ENCODE results near the gene EFHC2.

Gene EFHC2

DNA sequence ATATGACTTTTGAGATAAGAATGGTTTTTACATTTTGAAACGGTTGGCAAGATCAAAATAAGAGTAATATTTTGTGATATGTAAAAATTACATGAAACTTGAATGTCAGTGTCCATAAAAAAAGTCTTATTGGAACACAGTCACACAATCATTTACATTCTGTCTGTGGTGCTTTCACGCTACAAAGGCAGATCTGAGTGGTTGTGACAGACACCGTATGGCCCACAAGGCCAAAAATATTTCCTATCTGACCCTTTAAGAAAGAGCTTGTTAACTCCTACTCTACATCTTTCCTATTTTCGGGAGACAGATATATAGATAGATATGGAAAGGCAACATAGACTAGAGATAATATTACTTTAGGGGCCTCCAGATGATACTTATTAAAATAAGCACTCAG is 101.9 kb downstream of the EFHC2 start:
- Histone ChIP-seq H3K36me3 (replicated peaks; ENCODE audit: low read depth, low read length) (no peaks in the 10 kb centered on the region), H2AFZ (ENCODE audit: low read depth, low read length) (no peak overlapping the region), H3K27me3 (ENCODE audit: low read depth, low read length) (no peaks in the 10 kb centered on the region), H3K27ac (ENCODE audit: low read length) (no peak overlapping the region), H3K4me1 (ENCODE audit: low read length) (no peaks in the 10 kb centered on the region), H3K9ac (ENCODE audit: low read length) (no peak overlapping the region), H3K4me2 (ENCODE audit: low read length) (no peak overlapping the region), H3K79me2 (ENCODE audit: low read length) (no peaks in the 10 kb centered on the region), H3K4me3 (ENCODE audit: low read length) (no peak overlapping the region), H4K20me1 (ENCODE audit: insufficient read depth, low read length) (no peaks in the 10 kb centered on the region), H3K9me3 (ENCODE audit: insufficient read depth, low read length) (no peaks in the 10 kb centered on the region)
- TF ChIP-seq CTCF (IDR thresholded peaks at IDR 0.05; ENCODE audit: low read depth, low read length), result no peak
- TF ChIP-seq EZH2phosphoT487 (IDR thresholded peaks at IDR 0.05; ENCODE audit: low read depth), result no peak

DNA sequence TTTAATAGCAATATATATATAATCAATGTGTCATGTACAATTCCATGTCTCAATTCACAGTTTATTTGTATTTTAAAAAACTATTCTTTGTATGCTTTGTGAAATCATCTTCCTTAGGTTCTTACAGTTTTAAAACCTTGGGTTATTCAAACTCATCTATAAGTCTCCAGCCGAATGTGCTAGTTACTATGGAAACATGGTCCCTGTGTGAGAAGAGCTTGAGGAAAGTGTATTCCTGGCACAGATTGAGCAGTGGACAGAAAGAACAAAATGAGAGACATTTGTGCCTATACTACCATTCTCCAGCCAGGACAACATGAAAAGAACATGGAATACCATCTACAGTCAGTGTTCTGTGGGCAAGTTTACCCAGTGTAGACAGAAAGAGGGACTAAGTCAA is 103.4 kb downstream of the EFHC2 start:
- no peaks in the 10 kb centered on the region for H3K36me3 ChIP-seq (replicated peaks; ENCODE audit: low read depth, low read length)
- no peak for TF ChIP-seq CTCF (IDR thresholded peaks at IDR 0.05; ENCODE audit: low read depth, low read length)
- no peak for TF ChIP-seq EZH2phosphoT487 (IDR thresholded peaks at IDR 0.05; ENCODE audit: low read depth)
- no peak overlapping the region for H3K9ac ChIP-seq (ENCODE audit: low read length)
- no peaks in the 10 kb centered on the region for H3K27me3 ChIP-seq (ENCODE audit: low read depth, low read length)
- no peak overlapping the region for H3K27ac ChIP-seq (ENCODE audit: low read length)
- no peaks in the 10 kb centered on the region for H4K20me1 ChIP-seq (ENCODE audit: insufficient read depth, low read length)
- H3K4me2 ChIP-seq (ENCODE audit: low read length), result no peak overlapping the region
- H3K4me1 ChIP-seq (ENCODE audit: low read length), result no peaks in the 10 kb centered on the region
- H2AFZ ChIP-seq (ENCODE audit: low read depth, low read length), result no peak overlapping the region
- no peaks in the 10 kb centered on the region for H3K9me3 ChIP-seq (ENCODE audit: insufficient read depth, low read length)
- H3K79me2 ChIP-seq (ENCODE audit: low read length), result no peaks in the 10 kb centered on the region
- no peak overlapping the region for H3K4me3 ChIP-seq (ENCODE audit: low read length)

DNA sequence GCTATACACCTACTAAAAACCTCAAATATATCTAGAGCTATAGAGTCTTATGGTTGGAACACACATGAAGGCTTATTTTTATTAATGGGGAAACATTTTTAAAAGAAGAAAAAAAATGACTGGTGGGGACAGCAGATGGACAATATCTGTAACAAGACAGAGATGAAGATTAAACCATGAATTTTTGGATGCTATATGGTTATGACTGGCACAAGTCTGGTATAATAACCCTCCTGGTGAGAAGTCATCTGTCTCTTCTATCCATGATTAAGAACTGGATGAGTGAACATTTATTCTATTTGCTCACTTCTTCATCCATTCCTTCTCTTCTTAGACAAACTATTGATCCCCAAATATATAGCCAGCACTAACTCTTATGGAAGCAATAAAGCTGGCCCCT is 104.4 kb downstream of the EFHC2 start:
- H3K36me3 ChIP-seq (replicated peaks; ENCODE audit: low read depth, low read length), result no peaks in the 10 kb centered on the region
- H3K4me3 ChIP-seq (ENCODE audit: low read length), result no peak overlapping the region
- H3K27ac ChIP-seq (ENCODE audit: low read length), result no peak overlapping the region
- H3K4me1 ChIP-seq (ENCODE audit: low read length), result no peaks in the 10 kb centered on the region
- no peaks in the 10 kb centered on the region for H4K20me1 ChIP-seq (ENCODE audit: insufficient read depth, low read length)
- TF ChIP-seq EZH2phosphoT487 (IDR thresholded peaks at IDR 0.05; ENCODE audit: low read depth) (no peak), CTCF (IDR thresholded peaks at IDR 0.05; ENCODE audit: low read depth, low read length) (no peak)
- no peak overlapping the region for H2AFZ ChIP-seq (ENCODE audit: low read depth, low read length)
- H3K79me2 ChIP-seq (ENCODE audit: low read length), result no peaks in the 10 kb centered on the region
- H3K9ac ChIP-seq (ENCODE audit: low read length), result no peak overlapping the region
- no peak overlapping the region for H3K4me2 ChIP-seq (ENCODE audit: low read length)
- H3K27me3 ChIP-seq (ENCODE audit: low read depth, low read length), result no peaks in the 10 kb centered on the region
- no peaks in the 10 kb centered on the region for H3K9me3 ChIP-seq (ENCODE audit: insufficient read depth, low read length)

DNA sequence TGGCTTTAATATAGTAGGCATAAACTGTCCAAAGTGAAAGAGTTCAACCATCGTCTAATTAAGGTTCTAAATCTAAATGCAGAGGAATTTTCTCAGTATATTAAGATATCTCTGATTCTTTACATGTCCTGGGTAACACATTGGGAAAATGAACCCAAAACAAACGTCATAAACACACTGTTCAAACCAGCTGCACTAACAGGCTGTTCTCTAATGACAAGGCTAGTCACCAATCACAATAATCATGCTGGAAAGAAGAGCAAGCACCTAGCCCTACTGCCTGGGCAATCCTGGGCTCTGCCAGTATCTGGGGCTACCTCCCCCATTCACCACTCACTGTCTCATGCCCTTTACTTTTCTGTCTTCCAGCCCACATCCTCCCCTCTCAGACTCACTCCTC is 107.9 kb downstream of the EFHC2 start:
- Histone ChIP-seq H3K9ac (ENCODE audit: low read length) (no peak overlapping the region), H3K27me3 (ENCODE audit: low read depth, low read length) (no peaks in the 10 kb centered on the region), H3K4me1 (ENCODE audit: low read length) (no peaks in the 10 kb centered on the region), H3K79me2 (ENCODE audit: low read length) (no peaks in the 10 kb centered on the region), H3K4me3 (ENCODE audit: low read length) (no peak overlapping the region), H3K36me3 (replicated peaks; ENCODE audit: low read depth, low read length) (no peaks in the 10 kb centered on the region), H3K4me2 (ENCODE audit: low read length) (no peak overlapping the region), H3K27ac (ENCODE audit: low read length) (no peak overlapping the region), H4K20me1 (ENCODE audit: insufficient read depth, low read length) (no peaks in the 10 kb centered on the region), H2AFZ (ENCODE audit: low read depth, low read length) (no peak overlapping the region), H3K9me3 (ENCODE audit: insufficient read depth, low read length) (no peaks in the 10 kb centered on the region)
- TF ChIP-seq CTCF (IDR thresholded peaks at IDR 0.05; ENCODE audit: low read depth, low read length) (no peak), EZH2phosphoT487 (IDR thresholded peaks at IDR 0.05; ENCODE audit: low read depth) (no peak)
